WTC11 (cell line): ENCODE measurements around the gene TRNAU1AP. TPM values are rescaled to one million over a fixed set of nuclear protein-coding genes. Genes with fewer than 3 reads are reported as not detected.

Experiments
- ATAC-seq: fragments of 200-7000 bp; cut with Tn5 transposase; 2 replicates; pipeline ENCODE4 v1.10.0; 2021; ENCODE audit warnings: mild to moderate bottlenecking, moderate library complexity
- CTCF ChIA-PET: fragments of 300-600 bp; sonication (Branson Sonifier 250); formaldehyde crosslinking; loops from one replicate; lab custom pipeline; 2021; ENCODE audit warnings: antibody characterized with exemption; lab: Charles Lee
- POLR2A ChIA-PET: fragments of 350-600 bp; sonication (Branson Sonifier 250); formaldehyde crosslinking; loops from one replicate; lab custom pipeline; 2021; ENCODE audit warnings: antibody characterized with exemption; lab: Charles Lee
- DNase-seq: peaks from one replicate; pipeline ENCODE4 v3.0.0; 2021; ENCODE audit warnings: low spot score
- H3K27ac Mint-ChIP-seq: 2 replicates; pipeline ENCODE4 v1.8.0; 2021; ENCODE audit warnings: mixed read lengths
- H3K27me3 Mint-ChIP-seq: 2 replicates; pipeline ENCODE4 v1.8.0; 2021; ENCODE audit warnings: low read depth, mild to moderate bottlenecking, moderate library complexity, mixed read lengths
- H3K36me3 Mint-ChIP-seq: 2 replicates; pipeline ENCODE4 v1.8.0; 2021; ENCODE audit warnings: mixed read lengths
- H3K4me1 Mint-ChIP-seq: 2 replicates; pipeline ENCODE4 v1.8.0; 2022; ENCODE audit warnings: mixed read lengths
- H3K4me3 Mint-ChIP-seq: 2 replicates; pipeline ENCODE4 v1.8.0; 2021; ENCODE audit warnings: mild to moderate bottlenecking, moderate library complexity, mixed read lengths
- H3K9me3 Mint-ChIP-seq: 2 replicates; pipeline ENCODE4 v1.8.0; 2021; ENCODE audit warnings: mixed read lengths
- ELF4 ChIP-seq: sonication (generic); formaldehyde crosslinking; IDR thresholded peaks from 2 replicates; pipeline ENCODE4 v1.8.1; 2022; ENCODE audit warnings: low read depth, mild to moderate bottlenecking, moderate library complexity, missing genetic modification reagents
- FOXJ3 ChIP-seq: sonication (generic); formaldehyde crosslinking; IDR thresholded peaks from 2 replicates; pipeline ENCODE4 v1.9.0; 2021; ENCODE audit warnings: missing genetic modification reagents, mild to moderate bottlenecking, borderline replicate concordance
- GTF2I ChIP-seq: fragments of 250-450 bp; sonication (Bioruptor Pico); conservative IDR thresholded peaks from 2 replicates; pipeline ENCODE4 v1.4.0; 2021; ENCODE audit warnings: mild to moderate bottlenecking
- MYBL2 ChIP-seq: sonication (generic); formaldehyde crosslinking; IDR thresholded peaks from 2 replicates; pipeline ENCODE4 v1.8.1; 2023; ENCODE audit warnings: mild to moderate bottlenecking, moderate library complexity, missing genetic modification reagents
- NFYB ChIP-seq: sonication (generic); formaldehyde crosslinking; conservative IDR thresholded peaks from 2 replicates; pipeline ENCODE4 v1.8.0; 2022; ENCODE audit warnings: low read depth, missing genetic modification reagents
- NR3C1 ChIP-seq: sonication (generic); formaldehyde crosslinking; conservative IDR thresholded peaks from 2 replicates; pipeline ENCODE4 v1.8.1; 2023; ENCODE audit warnings: low read depth, mild to moderate bottlenecking, missing genetic modification reagents
- RELA ChIP-seq: sonication (generic); formaldehyde crosslinking; IDR thresholded peaks from 2 replicates; pipeline ENCODE4 v1.8.1; 2022; ENCODE audit warnings: missing genetic modification reagents, mild to moderate bottlenecking, borderline replicate concordance
- ZNF138 ChIP-seq: sonication (generic); formaldehyde crosslinking; conservative IDR thresholded peaks from 2 replicates; pipeline ENCODE4 v1.8.1; 2022; ENCODE audit warnings: mild to moderate bottlenecking, moderate library complexity, missing genetic modification reagents
- ZNF263 ChIP-seq: sonication (generic); formaldehyde crosslinking; IDR thresholded peaks from 2 replicates; pipeline ENCODE4 v1.8.1; 2022; ENCODE audit warnings: low read depth, mild to moderate bottlenecking, moderate library complexity, missing genetic modification reagents
- ZNF317 ChIP-seq: sonication (generic); formaldehyde crosslinking; IDR thresholded peaks from 2 replicates; pipeline ENCODE4 v1.8.1; 2023; ENCODE audit warnings: low read depth, mild to moderate bottlenecking, moderate library complexity, missing genetic modification reagents, borderline replicate concordance
- ZNF423 ChIP-seq: fragments of 250-450 bp; sonication (Bioruptor Pico); IDR thresholded peaks from 2 replicates; pipeline ENCODE4 v2.1.2; 2022; ENCODE audit warnings: mild to moderate bottlenecking, moderate library complexity
- total RNA-seq: library from RNA; stranded (reverse); gene quantifications from 3 replicates; pipeline ENCODE4 v1.2.3, GENCODE V29; 2021
- TF ChIP-seq, protein P1 (sequence below): sonication (generic); formaldehyde crosslinking; IDR thresholded peaks from 2 replicates; pipeline ENCODE4 v1.8.0; 2023; ENCODE audit warnings: mild to moderate bottlenecking, missing genetic modification reagents
- TF ChIP-seq, protein P2 (sequence below): sonication (generic); formaldehyde crosslinking; IDR thresholded peaks from 2 replicates; pipeline ENCODE4 v1.8.0; 2022; ENCODE audit warnings: mild to moderate bottlenecking, missing genetic modification reagents
- TF ChIP-seq, protein P3 (sequence below): fragments of 250-450 bp; sonication (Bioruptor Pico); conservative IDR thresholded peaks from 2 replicates; pipeline ENCODE4 v1.9.0; 2021; ENCODE audit warnings: mild to moderate bottlenecking
- TF ChIP-seq, protein P4 (sequence below): sonication (generic); formaldehyde crosslinking; IDR thresholded peaks from 2 replicates; pipeline ENCODE4 v1.8.0; 2023; ENCODE audit warnings: missing genetic modification reagents, mild to moderate bottlenecking, borderline replicate concordance
- TF ChIP-seq, protein P5 (sequence below): sonication (generic); formaldehyde crosslinking; IDR thresholded peaks from 2 replicates; pipeline ENCODE4 v1.8.1; 2023; ENCODE audit warnings: mild to moderate bottlenecking, missing genetic modification reagents
- TF ChIP-seq, protein P6 (sequence below): fragments of 250-450 bp; sonication (Bioruptor Pico); IDR thresholded peaks from 2 replicates; pipeline ENCODE4 v1.9.0; 2021; ENCODE audit warnings: moderate library complexity, mild to moderate bottlenecking, inconsistent platforms, borderline replicate concordance

Gene TRNAU1AP
- total RNA-seq, 1 experiment from 2014 or later, result 30.4 TPM

DNA sequence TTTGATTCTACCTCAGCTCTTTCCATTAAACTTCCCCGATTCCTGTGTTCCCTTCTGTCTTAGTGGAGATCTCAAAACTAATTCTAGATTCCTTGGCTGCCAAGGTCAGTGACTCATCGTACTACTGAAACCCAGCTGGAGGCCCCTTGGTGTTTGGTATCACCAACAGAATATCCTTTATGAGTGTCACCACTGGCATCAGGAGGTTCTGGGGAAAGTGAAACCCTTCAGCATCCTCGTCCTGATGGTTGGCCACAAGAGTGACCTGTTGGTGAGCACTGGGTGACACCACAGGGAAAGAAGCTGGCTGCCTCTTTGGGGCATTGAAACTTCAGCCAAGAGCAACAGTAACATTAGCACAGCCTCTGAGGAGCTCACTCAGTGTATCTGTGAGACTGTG is 48.8 kb downstream of the TRNAU1AP start:
- Mint-ChIP-seq H3K4me3 (no peak overlapping the region), H3K27ac (peak overlapping the region; percentile 91), H3K4me1 (peaks cover 24% of the 10 kb centered on the region), H3K9me3 (no peaks in the 10 kb centered on the region), H3K36me3 (peaks cover 14% of the 10 kb centered on the region), H3K27me3 (no peaks in the 10 kb centered on the region)
- ChIA-PET POLR2A (interaction anchor here (0.5 to 1.8 kb wide), 5 partner anchors 20 to 90 kb away, joined by 3 to 16 read pairs (median 3); no protein-coding TSS in a partner anchor), CTCF (interaction anchor here (1.5 to 2.3 kb wide), 6 partner anchors 20 to 276 kb away, joined by 5 to 19 read pairs (median 7); no protein-coding TSS in a partner anchor)
- DNase-seq (no peak), ATAC-seq (no peak)
- TF ChIP-seq, protein P1, sequence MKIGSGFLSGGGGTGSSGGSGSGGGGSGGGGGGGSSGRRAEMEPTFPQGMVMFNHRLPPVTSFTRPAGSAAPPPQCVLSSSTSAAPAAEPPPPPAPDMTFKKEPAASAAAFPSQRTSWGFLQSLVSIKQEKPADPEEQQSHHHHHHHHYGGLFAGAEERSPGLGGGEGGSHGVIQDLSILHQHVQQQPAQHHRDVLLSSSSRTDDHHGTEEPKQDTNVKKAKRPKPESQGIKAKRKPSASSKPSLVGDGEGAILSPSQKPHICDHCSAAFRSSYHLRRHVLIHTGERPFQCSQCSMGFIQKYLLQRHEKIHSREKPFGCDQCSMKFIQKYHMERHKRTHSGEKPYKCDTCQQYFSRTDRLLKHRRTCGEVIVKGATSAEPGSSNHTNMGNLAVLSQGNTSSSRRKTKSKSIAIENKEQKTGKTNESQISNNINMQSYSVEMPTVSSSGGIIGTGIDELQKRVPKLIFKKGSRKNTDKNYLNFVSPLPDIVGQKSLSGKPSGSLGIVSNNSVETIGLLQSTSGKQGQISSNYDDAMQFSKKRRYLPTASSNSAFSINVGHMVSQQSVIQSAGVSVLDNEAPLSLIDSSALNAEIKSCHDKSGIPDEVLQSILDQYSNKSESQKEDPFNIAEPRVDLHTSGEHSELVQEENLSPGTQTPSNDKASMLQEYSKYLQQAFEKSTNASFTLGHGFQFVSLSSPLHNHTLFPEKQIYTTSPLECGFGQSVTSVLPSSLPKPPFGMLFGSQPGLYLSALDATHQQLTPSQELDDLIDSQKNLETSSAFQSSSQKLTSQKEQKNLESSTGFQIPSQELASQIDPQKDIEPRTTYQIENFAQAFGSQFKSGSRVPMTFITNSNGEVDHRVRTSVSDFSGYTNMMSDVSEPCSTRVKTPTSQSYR (CRISPR knock-in tag), result no peak
- TF ChIP-seq NFYB (CRISPR knock-in tag) (no peak), NR3C1 (no peak), ZNF263 (CRISPR knock-in tag) (no peak), ELF4 (CRISPR knock-in tag) (no peak), RELA (CRISPR knock-in tag) (no peak), FOXJ3 (CRISPR knock-in tag) (no peak), ZNF317 (CRISPR knock-in tag) (no peak), GTF2I (CRISPR knock-in tag) (no peak), ZNF138 (CRISPR knock-in tag) (no peak), ZNF423 (CRISPR knock-in tag) (no peak), MYBL2 (CRISPR knock-in tag) (no peak)
- TF ChIP-seq, protein P2, sequence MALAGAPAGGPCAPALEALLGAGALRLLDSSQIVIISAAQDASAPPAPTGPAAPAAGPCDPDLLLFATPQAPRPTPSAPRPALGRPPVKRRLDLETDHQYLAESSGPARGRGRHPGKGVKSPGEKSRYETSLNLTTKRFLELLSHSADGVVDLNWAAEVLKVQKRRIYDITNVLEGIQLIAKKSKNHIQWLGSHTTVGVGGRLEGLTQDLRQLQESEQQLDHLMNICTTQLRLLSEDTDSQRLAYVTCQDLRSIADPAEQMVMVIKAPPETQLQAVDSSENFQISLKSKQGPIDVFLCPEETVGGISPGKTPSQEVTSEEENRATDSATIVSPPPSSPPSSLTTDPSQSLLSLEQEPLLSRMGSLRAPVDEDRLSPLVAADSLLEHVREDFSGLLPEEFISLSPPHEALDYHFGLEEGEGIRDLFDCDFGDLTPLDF (CRISPR knock-in tag), result no peak
- TF ChIP-seq, protein P3, sequence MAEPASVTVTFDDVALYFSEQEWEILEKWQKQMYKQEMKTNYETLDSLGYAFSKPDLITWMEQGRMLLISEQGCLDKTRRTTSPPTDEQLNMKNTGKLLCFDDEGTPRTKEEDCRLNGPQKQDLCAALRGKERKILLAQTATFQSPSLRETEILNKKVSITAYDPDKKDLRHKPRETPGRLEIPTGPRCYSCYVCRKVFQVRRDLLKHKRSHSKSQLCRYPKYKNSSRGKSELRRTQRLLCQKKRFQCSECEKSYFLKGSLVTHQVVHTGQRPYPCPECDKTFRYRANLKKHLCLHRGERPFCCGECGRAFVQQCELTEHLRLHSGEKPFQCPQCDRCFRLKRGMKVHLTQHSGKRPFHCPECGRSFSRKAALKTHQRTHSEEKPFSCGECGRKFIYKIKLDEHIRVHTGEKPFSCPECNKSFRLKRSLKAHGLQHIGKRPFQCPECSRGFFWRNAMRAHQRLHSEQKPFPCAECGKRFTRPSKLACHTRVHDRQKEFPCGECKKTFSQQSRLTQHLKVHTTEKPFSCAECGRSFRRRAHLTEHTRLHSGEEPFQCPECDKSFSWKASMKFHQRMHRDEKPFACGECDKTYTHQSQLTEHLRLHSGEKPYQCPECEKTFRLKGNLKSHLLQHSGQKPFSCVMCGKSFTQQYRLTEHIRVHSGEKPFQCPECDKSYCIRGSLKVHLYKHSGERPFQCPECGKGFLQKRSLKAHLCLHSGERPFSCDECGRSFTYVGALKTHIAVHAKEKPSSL (CRISPR knock-in tag), result no peak
- TF ChIP-seq, protein P4, sequence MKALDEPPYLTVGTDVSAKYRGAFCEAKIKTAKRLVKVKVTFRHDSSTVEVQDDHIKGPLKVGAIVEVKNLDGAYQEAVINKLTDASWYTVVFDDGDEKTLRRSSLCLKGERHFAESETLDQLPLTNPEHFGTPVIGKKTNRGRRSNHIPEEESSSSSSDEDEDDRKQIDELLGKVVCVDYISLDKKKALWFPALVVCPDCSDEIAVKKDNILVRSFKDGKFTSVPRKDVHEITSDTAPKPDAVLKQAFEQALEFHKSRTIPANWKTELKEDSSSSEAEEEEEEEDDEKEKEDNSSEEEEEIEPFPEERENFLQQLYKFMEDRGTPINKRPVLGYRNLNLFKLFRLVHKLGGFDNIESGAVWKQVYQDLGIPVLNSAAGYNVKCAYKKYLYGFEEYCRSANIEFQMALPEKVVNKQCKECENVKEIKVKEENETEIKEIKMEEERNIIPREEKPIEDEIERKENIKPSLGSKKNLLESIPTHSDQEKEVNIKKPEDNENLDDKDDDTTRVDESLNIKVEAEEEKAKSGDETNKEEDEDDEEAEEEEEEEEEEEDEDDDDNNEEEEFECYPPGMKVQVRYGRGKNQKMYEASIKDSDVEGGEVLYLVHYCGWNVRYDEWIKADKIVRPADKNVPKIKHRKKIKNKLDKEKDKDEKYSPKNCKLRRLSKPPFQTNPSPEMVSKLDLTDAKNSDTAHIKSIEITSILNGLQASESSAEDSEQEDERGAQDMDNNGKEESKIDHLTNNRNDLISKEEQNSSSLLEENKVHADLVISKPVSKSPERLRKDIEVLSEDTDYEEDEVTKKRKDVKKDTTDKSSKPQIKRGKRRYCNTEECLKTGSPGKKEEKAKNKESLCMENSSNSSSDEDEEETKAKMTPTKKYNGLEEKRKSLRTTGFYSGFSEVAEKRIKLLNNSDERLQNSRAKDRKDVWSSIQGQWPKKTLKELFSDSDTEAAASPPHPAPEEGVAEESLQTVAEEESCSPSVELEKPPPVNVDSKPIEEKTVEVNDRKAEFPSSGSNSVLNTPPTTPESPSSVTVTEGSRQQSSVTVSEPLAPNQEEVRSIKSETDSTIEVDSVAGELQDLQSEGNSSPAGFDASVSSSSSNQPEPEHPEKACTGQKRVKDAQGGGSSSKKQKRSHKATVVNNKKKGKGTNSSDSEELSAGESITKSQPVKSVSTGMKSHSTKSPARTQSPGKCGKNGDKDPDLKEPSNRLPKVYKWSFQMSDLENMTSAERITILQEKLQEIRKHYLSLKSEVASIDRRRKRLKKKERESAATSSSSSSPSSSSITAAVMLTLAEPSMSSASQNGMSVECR (CRISPR knock-in tag), result no peak
- TF ChIP-seq, protein P5, sequence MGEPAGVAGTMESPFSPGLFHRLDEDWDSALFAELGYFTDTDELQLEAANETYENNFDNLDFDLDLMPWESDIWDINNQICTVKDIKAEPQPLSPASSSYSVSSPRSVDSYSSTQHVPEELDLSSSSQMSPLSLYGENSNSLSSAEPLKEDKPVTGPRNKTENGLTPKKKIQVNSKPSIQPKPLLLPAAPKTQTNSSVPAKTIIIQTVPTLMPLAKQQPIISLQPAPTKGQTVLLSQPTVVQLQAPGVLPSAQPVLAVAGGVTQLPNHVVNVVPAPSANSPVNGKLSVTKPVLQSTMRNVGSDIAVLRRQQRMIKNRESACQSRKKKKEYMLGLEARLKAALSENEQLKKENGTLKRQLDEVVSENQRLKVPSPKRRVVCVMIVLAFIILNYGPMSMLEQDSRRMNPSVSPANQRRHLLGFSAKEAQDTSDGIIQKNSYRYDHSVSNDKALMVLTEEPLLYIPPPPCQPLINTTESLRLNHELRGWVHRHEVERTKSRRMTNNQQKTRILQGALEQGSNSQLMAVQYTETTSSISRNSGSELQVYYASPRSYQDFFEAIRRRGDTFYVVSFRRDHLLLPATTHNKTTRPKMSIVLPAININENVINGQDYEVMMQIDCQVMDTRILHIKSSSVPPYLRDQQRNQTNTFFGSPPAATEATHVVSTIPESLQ (CRISPR knock-in tag), result no peak
- TF ChIP-seq, protein P6, sequence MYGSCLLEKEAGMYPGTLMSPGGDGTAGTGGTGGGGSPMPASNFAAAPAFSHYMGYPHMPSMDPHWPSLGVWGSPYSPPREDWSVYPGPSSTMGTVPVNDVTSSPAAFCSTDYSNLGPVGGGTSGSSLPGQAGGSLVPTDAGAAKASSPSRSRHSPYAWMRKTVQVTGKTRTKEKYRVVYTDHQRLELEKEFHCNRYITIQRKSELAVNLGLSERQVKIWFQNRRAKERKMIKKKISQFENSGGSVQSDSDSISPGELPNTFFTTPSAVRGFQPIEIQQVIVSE, result no peak
